GM12874 (cell line): ENCODE results near the gene SLC39A10.

Source experiments
- CTCF ChIP-seq: IDR thresholded peaks from 2 replicates; pipeline ENCODE4 v1.5.1; 2011; ENCODE audit warnings: low read depth, mild to moderate bottlenecking, control low read depth, low read length, moderate library complexity; ENCODE audit not compliant: insufficient read depth

SLC39A10 gene

GRCh38 chr2:195722075-195722474 is 65.0 kb downstream of the SLC39A10 start:
- no peak for TF ChIP-seq CTCF

- TF ChIP-seq CTCF: no peak
Observed at GRCh38 chr2:195727106-195727505, 70.1 kb downstream of the SLC39A10 start.

DNA sequence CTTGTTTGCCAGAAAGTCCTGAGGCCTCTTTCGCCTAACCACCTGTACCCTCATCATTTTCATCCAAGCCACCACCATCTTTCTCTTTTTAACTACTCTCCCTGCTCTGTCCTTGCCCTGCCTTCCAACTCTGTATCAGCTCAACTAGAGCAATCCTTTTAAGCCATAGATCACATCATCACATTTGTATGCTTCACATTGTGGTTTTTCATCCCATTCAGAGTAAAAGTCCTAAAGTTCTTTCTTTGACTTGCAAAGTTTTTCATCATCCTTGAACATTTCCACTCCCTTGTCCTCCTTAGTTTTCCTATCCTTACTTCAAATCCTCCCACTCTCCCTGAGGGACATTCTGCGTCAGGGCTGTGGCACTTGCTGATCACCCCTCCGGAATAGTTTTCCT is 73.9 kb downstream of the SLC39A10 start:
- no peak for TF ChIP-seq CTCF

- TF ChIP-seq CTCF: no peak
Observed at GRCh38 chr2:195732574-195732973, 75.5 kb downstream of the SLC39A10 start.

GRCh38 chr2:195733831-195734230 is 76.8 kb downstream of the SLC39A10 start:
- no peak for TF ChIP-seq CTCF

DNA sequence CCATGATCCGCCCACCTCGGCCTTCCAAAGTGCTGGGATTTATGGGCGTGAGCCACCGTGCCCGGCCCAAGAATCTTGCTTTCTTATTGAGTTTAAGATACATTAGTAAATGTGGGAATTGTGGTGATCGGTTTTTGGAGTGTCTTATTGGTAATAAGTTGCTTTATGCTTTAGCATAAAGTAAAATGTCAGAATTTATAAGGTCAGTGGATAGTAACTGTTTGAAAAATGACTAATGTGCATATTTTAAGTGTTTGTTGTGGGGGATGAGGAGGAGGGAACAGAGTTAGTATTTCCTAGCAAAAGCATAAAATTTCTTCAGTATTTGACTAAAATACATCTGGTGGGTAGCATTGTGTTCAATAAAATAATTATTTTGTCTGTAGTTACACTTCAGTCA is 77.4 kb downstream of the SLC39A10 start:
- TF ChIP-seq CTCF: no peak

- no peak for TF ChIP-seq CTCF
Observed at GRCh38 chr2:195734931-195735330, 77.9 kb downstream of the SLC39A10 start.

GRCh38 chr2:195735347-195735746 is 78.3 kb downstream of the SLC39A10 start:
- TF ChIP-seq CTCF: no peak
